Thoracic aorta (tissue), 2 donors: ENCODE data around the gene DNAH3. TPM values are rescaled to one million over a fixed set of nuclear protein-coding genes. Genes with fewer than 3 reads are reported as not detected.
"Not testable (repeated sequence)": the region's sequence is repeated elsewhere in the genome, so short reads cannot be mapped to it uniquely, and the experiment has no call there.

Experiments
- ATAC-seq: fragments of 150-250 bp; one replicate; pipeline ENCODE4 v1.8.0; 2017; ENCODE audit warnings: low read depth; ENCODE audit not compliant: insufficient number of reproducible peaks, low FRiP score
- DNase-seq: peaks from one replicate; pipeline ENCODE4 v3.0.0-alpha.2; 2020; ENCODE audit warnings: low spot score
- H3K27ac ChIP-seq, 2 donors: fragments of 200-600 bp; sonication (generic); 1 replicate in 1 of 2; 2 replicates in 1 of 2; pipeline ENCODE4 v1.5.1; 2016; ENCODE audit warnings: mild to moderate bottlenecking in 2 of 2, moderate library complexity in 2 of 2
- H3K27me3 ChIP-seq: fragments of 200-600 bp; sonication (generic); replicated peaks from 2 replicates; pipeline ENCODE4 v1.6.0; 2016; ENCODE audit warnings: mild to moderate bottlenecking; ENCODE audit not compliant: insufficient read depth
- H3K36me3 ChIP-seq: fragments of 200-600 bp; sonication (generic); one replicate; pipeline ENCODE4 v1.5.1; 2016
- H3K4me1 ChIP-seq, 2 donors: fragments of 200-600 bp; sonication (generic); 1 replicate in 1 of 2; 2 replicates in 1 of 2; pipeline versions ENCODE4 v1.5.1 to v1.6.0; 2016; ENCODE audit warnings: low read depth in 2 of 2, mild to moderate bottlenecking in 1 of 2; ENCODE audit not compliant: control insufficient read depth in 1 of 2
- H3K4me3 ChIP-seq: fragments of 200-600 bp; sonication (generic); 2 replicates; pipeline ENCODE4 v1.5.1; 2016; ENCODE audit warnings: mild to moderate bottlenecking
- H3K9me3 ChIP-seq: fragments of 200-600 bp; sonication (generic); 2 replicates; pipeline ENCODE4 v1.5.1; 2016
- total RNA-seq, 2 donors: library from RNA; depleted of rRNA; stranded (reverse); fragments of >200 nt; gene quantifications; one replicate each; pipeline versions ENCODE4 v1.1.0 to v1.2.3, GENCODE V29; 2016
- TF ChIP-seq, protein P1 (sequence below): fragments of 200-600 bp; sonication (generic); IDR thresholded peaks from one replicate; pipeline ENCODE4 v1.5.1; 2019; ENCODE audit warnings: antibody characterized with exemption

DNAH3 gene
- total RNA-seq, 2 donors from 2014 or later: not detected

DNA sequence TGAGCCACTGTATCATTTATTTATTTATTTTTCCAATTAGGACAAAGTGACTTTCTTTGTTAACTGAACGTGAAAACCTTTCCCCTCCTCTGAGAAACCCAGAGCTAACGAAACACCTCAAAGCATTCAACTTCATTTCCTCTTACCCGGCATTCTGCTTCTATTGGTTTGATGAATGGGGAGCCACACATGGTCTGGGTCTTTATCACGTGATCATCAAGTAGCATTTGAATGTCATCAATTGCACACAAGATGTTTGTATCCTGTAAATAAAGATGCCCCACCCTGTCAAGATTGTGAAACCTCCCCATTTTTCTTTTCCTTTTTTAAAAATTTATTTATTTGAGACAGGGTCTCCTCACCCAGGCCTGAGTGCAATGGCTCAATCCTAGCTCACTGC, 80.1 kb downstream of the DNAH3 start:
- no peak overlapping the region for H3K27ac ChIP-seq
- TF ChIP-seq, protein P1, sequence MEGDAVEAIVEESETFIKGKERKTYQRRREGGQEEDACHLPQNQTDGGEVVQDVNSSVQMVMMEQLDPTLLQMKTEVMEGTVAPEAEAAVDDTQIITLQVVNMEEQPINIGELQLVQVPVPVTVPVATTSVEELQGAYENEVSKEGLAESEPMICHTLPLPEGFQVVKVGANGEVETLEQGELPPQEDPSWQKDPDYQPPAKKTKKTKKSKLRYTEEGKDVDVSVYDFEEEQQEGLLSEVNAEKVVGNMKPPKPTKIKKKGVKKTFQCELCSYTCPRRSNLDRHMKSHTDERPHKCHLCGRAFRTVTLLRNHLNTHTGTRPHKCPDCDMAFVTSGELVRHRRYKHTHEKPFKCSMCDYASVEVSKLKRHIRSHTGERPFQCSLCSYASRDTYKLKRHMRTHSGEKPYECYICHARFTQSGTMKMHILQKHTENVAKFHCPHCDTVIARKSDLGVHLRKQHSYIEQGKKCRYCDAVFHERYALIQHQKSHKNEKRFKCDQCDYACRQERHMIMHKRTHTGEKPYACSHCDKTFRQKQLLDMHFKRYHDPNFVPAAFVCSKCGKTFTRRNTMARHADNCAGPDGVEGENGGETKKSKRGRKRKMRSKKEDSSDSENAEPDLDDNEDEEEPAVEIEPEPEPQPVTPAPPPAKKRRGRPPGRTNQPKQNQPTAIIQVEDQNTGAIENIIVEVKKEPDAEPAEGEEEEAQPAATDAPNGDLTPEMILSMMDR: no peak
- no peaks in the 10 kb centered on the region for H3K36me3 ChIP-seq
- H3K27me3 ChIP-seq: no peaks in the 10 kb centered on the region
- no peaks in the 10 kb centered on the region for H3K9me3 ChIP-seq
- ATAC-seq: no peak
- no peak for DNase-seq
- no peaks in the 10 kb centered on the region for H3K4me1 ChIP-seq
- H3K4me3 ChIP-seq: no peak overlapping the region

DNA sequence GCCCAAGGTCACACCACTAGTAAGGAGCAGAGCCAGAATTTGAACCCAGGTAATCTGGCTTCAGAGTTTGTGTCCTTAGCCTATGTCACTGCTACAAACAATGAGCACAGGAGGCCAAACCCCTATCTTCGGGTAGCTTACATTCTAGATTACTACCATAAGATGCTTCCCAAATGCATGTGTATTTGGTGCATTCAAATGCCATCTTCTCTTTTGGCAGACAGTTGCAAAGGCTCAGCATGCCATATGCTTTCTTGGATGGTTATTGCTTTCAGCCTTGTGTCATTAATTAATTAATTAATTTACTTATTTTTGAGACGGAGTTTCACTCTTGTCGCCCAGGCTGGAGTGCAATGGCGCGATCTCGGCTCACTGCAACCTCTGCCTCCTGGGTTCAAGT, 80.7 kb downstream of the DNAH3 start:
- Histone ChIP-seq H3K4me1 (no peaks in the 10 kb centered on the region), H3K4me3 (no peak overlapping the region), H3K9me3 (no peaks in the 10 kb centered on the region), H3K27ac (no peak overlapping the region), H3K27me3 (no peaks in the 10 kb centered on the region), H3K36me3 (no peaks in the 10 kb centered on the region)
- TF ChIP-seq, protein P1: no peak
- ATAC-seq: no peak
- no peak for DNase-seq

DNA sequence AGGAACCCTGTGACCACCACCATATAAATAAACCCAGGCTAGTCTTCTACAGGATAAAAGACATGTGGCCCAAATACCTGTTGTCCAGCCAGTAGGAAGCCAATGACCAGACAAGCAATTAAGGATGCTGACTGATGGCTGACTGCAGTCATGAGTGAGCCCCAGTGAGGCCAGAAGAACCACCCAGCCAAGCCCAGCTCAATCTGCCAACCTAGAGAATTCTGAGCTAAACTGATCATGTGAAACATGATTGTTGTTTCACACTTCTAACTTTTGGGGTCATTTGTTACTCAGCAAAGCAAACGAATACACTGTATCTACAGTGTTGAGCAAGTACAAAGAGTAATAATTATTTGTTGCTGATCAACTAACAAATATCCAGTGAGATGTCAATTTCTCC, 86.4 kb downstream of the DNAH3 start:
- TF ChIP-seq, protein P1: no peak
- H3K27me3 ChIP-seq: no peaks in the 10 kb centered on the region
- no peaks in the 10 kb centered on the region for H3K36me3 ChIP-seq
- ATAC-seq (no peak), DNase-seq (no peak)
- H3K4me1 ChIP-seq: no peaks in the 10 kb centered on the region
- H3K4me3 ChIP-seq: no peak overlapping the region
- H3K9me3 ChIP-seq: no peaks in the 10 kb centered on the region
- H3K27ac ChIP-seq: no peak overlapping the region

DNA sequence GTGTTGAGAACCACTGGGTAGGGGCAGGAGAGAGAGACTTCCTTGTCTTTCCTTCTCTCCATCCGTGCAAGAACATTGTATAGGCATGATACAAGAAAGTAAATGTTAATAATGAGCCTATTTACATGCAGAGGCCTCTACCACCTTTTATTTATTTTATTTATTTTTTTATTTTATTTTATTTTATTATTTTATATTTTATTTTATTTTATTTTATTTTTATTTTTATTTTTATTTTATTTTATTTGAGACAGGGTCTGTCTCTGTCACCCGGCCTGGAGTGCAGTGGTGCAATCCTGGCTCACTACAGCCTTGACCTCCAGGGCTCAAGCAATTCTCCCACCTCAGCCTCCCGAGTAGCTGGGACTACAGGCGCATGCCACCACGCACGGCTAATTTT, 87.3 kb downstream of the DNAH3 start:
- H3K27ac ChIP-seq, H3K4me1 ChIP-seq, DNase-seq, H3K9me3 ChIP-seq, H3K36me3 ChIP-seq, H3K4me3 ChIP-seq, H3K27me3 ChIP-seq, ATAC-seq: not testable (repeated sequence)

DNA sequence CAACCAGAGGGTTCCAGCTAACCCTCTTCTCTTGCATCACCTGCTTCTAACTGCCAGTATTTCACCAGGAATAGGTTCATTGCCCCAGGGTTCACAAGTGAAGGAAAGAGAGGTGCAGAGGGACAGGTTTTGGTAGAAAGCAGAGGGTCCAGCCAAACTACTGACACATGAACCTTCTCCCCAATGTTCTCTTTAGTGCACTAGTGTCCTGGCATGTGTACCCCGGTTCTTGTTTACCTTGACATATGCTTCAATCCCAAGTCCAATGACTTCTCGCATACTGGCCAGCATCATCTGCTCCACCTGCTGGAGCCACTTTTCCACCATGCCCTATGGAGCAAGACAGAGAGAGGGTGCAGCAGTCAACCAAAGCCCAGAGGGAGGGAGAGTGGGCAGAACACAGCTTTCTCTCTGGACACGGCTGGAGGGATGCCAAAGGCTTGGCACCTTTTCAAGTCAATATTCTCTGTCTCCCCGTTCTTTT, 90.6 kb downstream of the DNAH3 start:
- H3K4me3 ChIP-seq: no peak overlapping the region
- no peaks in the 10 kb centered on the region for H3K9me3 ChIP-seq
- H3K27ac ChIP-seq: no peak overlapping the region
- no peaks in the 10 kb centered on the region for H3K4me1 ChIP-seq
- H3K36me3 ChIP-seq: no peaks in the 10 kb centered on the region
- TF ChIP-seq, protein P1: no peak
- H3K27me3 ChIP-seq: no peaks in the 10 kb centered on the region
- DNase-seq: no peak
- ATAC-seq: no peak

DNA sequence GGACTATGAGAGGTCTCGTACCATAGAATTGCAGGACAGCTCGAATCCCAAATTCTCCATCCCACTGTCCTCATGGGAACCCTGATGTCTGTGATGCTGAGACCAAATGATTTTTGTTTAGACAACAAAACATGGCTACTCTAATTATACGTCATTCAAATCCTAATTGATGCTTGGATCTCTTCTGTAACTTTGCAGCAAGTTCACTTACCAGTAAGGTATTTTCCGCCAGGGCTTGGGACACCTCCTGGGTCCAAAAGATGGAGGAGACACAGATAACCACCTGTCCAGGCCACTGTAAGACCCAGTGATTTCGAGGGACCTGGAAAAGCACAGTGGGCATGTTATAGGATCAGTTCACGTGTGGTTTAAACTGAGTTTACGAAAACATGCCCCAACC, 92.8 kb downstream of the DNAH3 start:
- TF ChIP-seq, protein P1: no peak
- no peak for ATAC-seq
- no peaks in the 10 kb centered on the region for H3K9me3 ChIP-seq
- H3K4me3 ChIP-seq: no peak overlapping the region
- no peak overlapping the region for H3K27ac ChIP-seq
- H3K4me1 ChIP-seq: no peaks in the 10 kb centered on the region
- DNase-seq: no peak
- H3K36me3 ChIP-seq: no peaks in the 10 kb centered on the region
- H3K27me3 ChIP-seq: no peaks in the 10 kb centered on the region
